Fibroblast of lung (primary cell): ENCODE data around the gene MAP3K4. TPM values are rescaled to one million over a fixed set of nuclear protein-coding genes. Genes with fewer than 3 reads are reported as not detected.

Experiments
- DNase-seq, 2 donors: peaks; one replicate each; pipeline versions ENCODE4 v3.0.0 to v3.0.0-alpha.2; 2010; ENCODE audit warnings: low read depth in 2 of 2
- H2AFZ ChIP-seq: 2 replicates; pipeline ENCODE4 v1.5.1; 2012; ENCODE audit warnings: low read length, control low read depth, inconsistent platforms
- H3K27ac ChIP-seq: 2 replicates; pipeline ENCODE4 v1.5.1; 2011; ENCODE audit warnings: low read length, control low read depth; ENCODE audit not compliant: insufficient read depth
- H3K27me3 ChIP-seq: 2 replicates; pipeline ENCODE4 v1.5.1; 2011; ENCODE audit warnings: mild to moderate bottlenecking, low read length; ENCODE audit not compliant: control insufficient read depth, insufficient read depth
- H3K36me3 ChIP-seq: 2 replicates; pipeline ENCODE4 v1.5.1; 2011; ENCODE audit warnings: low read length; ENCODE audit not compliant: control insufficient read depth, insufficient read depth
- H3K4me1 ChIP-seq: 2 replicates; pipeline ENCODE4 v1.5.1; 2011; ENCODE audit warnings: low read length; ENCODE audit not compliant: control insufficient read depth, insufficient read depth; ENCODE audit errors: extremely low read depth
- H3K4me2 ChIP-seq: 2 replicates; pipeline ENCODE4 v1.5.1; 2011; ENCODE audit warnings: low read length, control low read depth; ENCODE audit not compliant: insufficient read depth; ENCODE audit errors: extremely low read depth
- H3K4me3 ChIP-seq, 4 experiments: fragments of 200-600 bp in 1 of 4; sonication (generic) in 1 of 4; replicated peaks in 1 of 4; 2 replicates each; pipeline ENCODE4 v1.5.1; 2011 to 2016; ENCODE audit warnings: low read length in 4 of 4, low read depth in 3 of 4, mild to moderate bottlenecking in 3 of 4, control low read depth in 2 of 4, inconsistent platforms in 1 of 4, mixed read lengths in 1 of 4; ENCODE audit not compliant: insufficient read depth in 1 of 4; ENCODE audit errors: control extremely low read depth in 1 of 4
- H3K79me2 ChIP-seq: 2 replicates; pipeline ENCODE4 v1.5.1; 2012; ENCODE audit warnings: mild to moderate bottlenecking, low read length, inconsistent platforms; ENCODE audit not compliant: control insufficient read depth, insufficient read depth
- H3K9ac ChIP-seq: 2 replicates; pipeline ENCODE4 v1.5.1; 2011; ENCODE audit warnings: mild to moderate bottlenecking, low read length, control low read depth; ENCODE audit not compliant: insufficient read depth
- H3K9me3 ChIP-seq: 2 replicates; pipeline ENCODE4 v1.5.1; 2012; ENCODE audit warnings: low read depth, low read length; ENCODE audit not compliant: control insufficient read depth, insufficient read depth
- H4K20me1 ChIP-seq: 2 replicates; pipeline ENCODE4 v1.5.1; 2011; ENCODE audit warnings: low read length; ENCODE audit not compliant: control insufficient read depth, insufficient read depth; ENCODE audit errors: extremely low read depth
- EZH2 ChIP-seq: IDR thresholded peaks from 2 replicates; pipeline ENCODE4 v1.5.1; 2012; ENCODE audit warnings: low read length, control low read depth, mild to moderate bottlenecking; ENCODE audit errors: missing control alignments
- polyA plus RNA-seq, 2 donors: library from polyadenylated mRNA; depleted of rRNA in 1 of 2; stranded (reverse) in 1 of 2; unstranded in 1 of 2; fragments of >200 nt; gene quantifications; 2 replicates each; pipeline ENCODE4 v1.2.1, GENCODE V29; 2011 to 2012; ENCODE audit warnings: missing spikeins in 1 of 2
- total RNA-seq: library from RNA; depleted of rRNA; stranded (reverse); fragments of >200 nt; gene quantifications from 2 replicates; pipeline ENCODE4 v1.2.1, GENCODE V29; 2014
- TF ChIP-seq, protein P1 (sequence below), 2 donors: IDR thresholded peaks in 1 of 2; conservative IDR thresholded peaks in 1 of 2; 1 replicate in 1 of 2; 2 replicates in 1 of 2; pipeline ENCODE4 v1.5.1; 2011 to 2012; ENCODE audit warnings: low read length in 2 of 2, control low read depth in 1 of 2, inconsistent platforms in 1 of 2, low read depth in 1 of 2, mild to moderate bottlenecking in 1 of 2

Gene MAP3K4
- total and polyA plus RNA-seq, 2 donors (not counting 1 experiment from before 2014, with no cell fraction given), result 9.1 to 44.4 TPM

DNA sequence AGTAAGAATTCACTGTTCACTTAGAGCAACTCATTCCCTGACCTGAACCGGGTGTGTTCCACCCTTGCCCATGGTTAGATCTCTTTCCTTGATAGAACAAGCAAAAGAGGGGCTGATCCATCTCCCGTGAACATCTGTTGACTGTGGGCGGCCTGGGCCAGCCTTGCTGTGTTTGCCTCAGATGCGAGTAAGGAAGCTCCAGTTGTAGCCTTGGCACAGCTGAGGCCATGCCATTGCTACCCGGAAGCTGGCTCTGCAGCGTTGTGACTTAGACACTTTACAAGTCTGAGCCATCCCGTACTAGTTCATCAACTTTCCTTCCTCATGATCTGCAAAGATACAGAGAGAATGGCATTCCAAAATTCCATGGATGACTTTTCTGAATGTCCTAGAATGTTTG is 139.0 kb downstream of the MAP3K4 start:
- no peak for DNase-seq
- H3K4me3 ChIP-seq, result no peak overlapping the region

DNA sequence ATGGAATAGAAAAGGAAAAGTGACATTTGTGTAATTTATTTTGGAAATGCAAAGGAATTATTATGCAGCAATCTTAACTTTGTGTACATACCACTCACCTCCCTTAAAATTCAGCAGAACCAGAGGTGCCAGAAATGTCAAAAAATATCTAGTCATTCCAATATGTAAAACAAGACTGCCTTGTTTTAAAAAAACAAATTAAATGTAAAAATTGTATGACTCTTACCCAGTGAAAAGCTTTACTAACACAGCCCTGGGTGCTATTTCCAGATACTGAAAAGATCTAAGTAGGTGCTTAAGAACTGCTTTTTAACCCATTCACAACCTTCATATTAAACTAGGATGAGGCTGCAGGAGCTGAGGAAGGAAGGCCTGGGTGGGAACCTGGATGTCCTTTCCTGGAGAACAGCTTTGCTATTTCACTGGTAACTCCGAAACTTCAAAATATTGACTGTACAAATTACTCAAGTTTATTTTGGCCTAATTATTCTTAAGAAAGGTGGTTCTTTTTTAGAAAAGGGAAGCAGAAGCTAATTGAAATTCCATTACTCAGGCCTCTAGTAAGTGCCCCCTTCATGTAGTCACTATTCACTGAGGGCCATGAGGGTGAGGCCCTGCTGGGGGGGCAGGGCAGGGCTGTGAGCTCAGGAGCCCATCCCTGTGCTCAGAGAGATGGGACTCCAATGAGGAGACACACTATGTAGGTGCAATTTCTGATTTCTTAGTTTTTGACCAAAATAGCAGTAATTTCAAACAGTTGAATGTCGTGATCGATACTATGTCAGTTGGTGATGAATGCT is 139.6 kb downstream of the MAP3K4 start:
- Histone ChIP-seq H3K27me3 (no peaks in the 10 kb centered on the region), H3K27ac (no peak overlapping the region), H3K36me3 (peaks cover 2% of the 10 kb centered on the region), H2AFZ (no peak overlapping the region), H3K4me3 (no peak overlapping the region), H3K4me1 (no peaks in the 10 kb centered on the region), H3K79me2 (no peaks in the 10 kb centered on the region), H4K20me1 (no peaks in the 10 kb centered on the region), H3K9ac (no peak overlapping the region), H3K4me2 (no peak overlapping the region), H3K9me3 (no peaks in the 10 kb centered on the region)
- TF ChIP-seq, protein P1, sequence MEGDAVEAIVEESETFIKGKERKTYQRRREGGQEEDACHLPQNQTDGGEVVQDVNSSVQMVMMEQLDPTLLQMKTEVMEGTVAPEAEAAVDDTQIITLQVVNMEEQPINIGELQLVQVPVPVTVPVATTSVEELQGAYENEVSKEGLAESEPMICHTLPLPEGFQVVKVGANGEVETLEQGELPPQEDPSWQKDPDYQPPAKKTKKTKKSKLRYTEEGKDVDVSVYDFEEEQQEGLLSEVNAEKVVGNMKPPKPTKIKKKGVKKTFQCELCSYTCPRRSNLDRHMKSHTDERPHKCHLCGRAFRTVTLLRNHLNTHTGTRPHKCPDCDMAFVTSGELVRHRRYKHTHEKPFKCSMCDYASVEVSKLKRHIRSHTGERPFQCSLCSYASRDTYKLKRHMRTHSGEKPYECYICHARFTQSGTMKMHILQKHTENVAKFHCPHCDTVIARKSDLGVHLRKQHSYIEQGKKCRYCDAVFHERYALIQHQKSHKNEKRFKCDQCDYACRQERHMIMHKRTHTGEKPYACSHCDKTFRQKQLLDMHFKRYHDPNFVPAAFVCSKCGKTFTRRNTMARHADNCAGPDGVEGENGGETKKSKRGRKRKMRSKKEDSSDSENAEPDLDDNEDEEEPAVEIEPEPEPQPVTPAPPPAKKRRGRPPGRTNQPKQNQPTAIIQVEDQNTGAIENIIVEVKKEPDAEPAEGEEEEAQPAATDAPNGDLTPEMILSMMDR (conservative IDR thresholded peaks at IDR 0.05 in 1 of 2, IDR thresholded peaks at IDR 0.05 in 1 of 2; ENCODE audit: low read depth in 1 of 2, low read length in 2 of 2), result no peak
- no peak for TF ChIP-seq EZH2
- no peak for DNase-seq

More for the DNA sequence above, 139.0 kb downstream of the MAP3K4 start:
- Histone ChIP-seq H3K79me2 (no peaks in the 10 kb centered on the region), H4K20me1 (no peaks in the 10 kb centered on the region), H3K9me3 (no peaks in the 10 kb centered on the region), H3K9ac (no peak overlapping the region), H3K27ac (no peak overlapping the region), H3K4me1 (no peaks in the 10 kb centered on the region), H3K36me3 (peaks cover 2% of the 10 kb centered on the region), H3K27me3 (no peaks in the 10 kb centered on the region), H2AFZ (no peak overlapping the region), H3K4me2 (no peak overlapping the region)
- no peak for TF ChIP-seq EZH2

DNA sequence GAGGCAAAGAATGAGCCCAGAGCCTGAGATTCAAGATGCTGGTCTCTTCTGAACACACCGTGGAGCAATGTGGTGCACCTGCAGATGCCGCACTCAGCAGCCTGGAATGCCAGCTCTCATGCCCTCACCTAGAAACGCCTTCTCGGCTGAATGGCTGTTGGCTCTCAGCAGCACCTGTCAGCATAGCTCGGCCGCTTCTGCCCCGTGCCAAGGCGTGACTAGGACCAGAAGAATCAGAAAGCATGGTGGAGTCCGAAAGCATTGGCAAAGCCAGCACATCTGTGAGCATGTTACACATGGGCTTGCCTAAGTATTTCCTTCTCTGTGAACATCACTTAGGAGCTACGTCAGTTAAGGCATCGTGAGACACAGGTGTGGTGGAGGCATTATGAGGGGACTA is 140.8 kb downstream of the MAP3K4 start:
- no peak overlapping the region for H3K9ac ChIP-seq
- peaks cover 3% of the 10 kb centered on the region for H3K36me3 ChIP-seq
- no peak overlapping the region for H3K4me3 ChIP-seq
- H3K27ac ChIP-seq, result no peak overlapping the region
- H4K20me1 ChIP-seq, result no peaks in the 10 kb centered on the region
- no peak for DNase-seq
- H3K79me2 ChIP-seq, result no peaks in the 10 kb centered on the region
- H3K27me3 ChIP-seq, result no peaks in the 10 kb centered on the region
- no peak overlapping the region for H3K4me2 ChIP-seq
- TF ChIP-seq, protein P1 (conservative IDR thresholded peaks at IDR 0.05 in 1 of 2, IDR thresholded peaks at IDR 0.05 in 1 of 2; ENCODE audit: low read depth in 1 of 2, low read length in 2 of 2), result no peak
- TF ChIP-seq EZH2, result no peak
- H3K4me1 ChIP-seq, result no peaks in the 10 kb centered on the region
- no peak overlapping the region for H2AFZ ChIP-seq
- H3K9me3 ChIP-seq, result no peaks in the 10 kb centered on the region
